ENCODE results near the gene MEGF9.

Gene MEGF9

DNA sequence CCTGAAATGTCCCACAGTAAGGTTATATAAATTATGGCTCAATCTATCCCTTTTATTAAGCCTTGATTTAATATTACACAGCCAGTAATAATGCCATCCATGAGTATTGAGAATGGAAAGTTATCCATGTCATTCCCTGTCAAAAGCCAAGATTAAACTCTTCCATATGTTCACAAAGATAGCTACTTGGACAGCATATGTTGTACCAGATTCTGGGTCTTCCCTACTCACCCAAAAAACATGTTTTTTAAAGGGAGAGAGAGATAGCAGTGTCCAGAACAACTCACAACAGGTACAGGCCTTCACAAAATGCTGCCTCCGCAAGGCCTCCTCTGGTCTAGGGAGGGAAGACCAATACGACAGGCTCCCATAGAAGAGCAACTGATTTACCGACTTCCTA lies 149.7 kb downstream of the MEGF9 start:
- TF ChIP-seq, protein P1, sequence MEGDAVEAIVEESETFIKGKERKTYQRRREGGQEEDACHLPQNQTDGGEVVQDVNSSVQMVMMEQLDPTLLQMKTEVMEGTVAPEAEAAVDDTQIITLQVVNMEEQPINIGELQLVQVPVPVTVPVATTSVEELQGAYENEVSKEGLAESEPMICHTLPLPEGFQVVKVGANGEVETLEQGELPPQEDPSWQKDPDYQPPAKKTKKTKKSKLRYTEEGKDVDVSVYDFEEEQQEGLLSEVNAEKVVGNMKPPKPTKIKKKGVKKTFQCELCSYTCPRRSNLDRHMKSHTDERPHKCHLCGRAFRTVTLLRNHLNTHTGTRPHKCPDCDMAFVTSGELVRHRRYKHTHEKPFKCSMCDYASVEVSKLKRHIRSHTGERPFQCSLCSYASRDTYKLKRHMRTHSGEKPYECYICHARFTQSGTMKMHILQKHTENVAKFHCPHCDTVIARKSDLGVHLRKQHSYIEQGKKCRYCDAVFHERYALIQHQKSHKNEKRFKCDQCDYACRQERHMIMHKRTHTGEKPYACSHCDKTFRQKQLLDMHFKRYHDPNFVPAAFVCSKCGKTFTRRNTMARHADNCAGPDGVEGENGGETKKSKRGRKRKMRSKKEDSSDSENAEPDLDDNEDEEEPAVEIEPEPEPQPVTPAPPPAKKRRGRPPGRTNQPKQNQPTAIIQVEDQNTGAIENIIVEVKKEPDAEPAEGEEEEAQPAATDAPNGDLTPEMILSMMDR (IDR thresholded peaks at IDR 0.05; ENCODE audit: borderline replicate concordance, control extremely low read depth, extremely low read depth, insufficient read depth, missing control alignments), result no peak
- in situ Hi-C loops (cut with MboI; ENCODE audit: low sequenced_read_pairs, unreplicated experiment), result no loop called here
- no peak for DNase-seq (ENCODE audit: low spot score)

DNA sequence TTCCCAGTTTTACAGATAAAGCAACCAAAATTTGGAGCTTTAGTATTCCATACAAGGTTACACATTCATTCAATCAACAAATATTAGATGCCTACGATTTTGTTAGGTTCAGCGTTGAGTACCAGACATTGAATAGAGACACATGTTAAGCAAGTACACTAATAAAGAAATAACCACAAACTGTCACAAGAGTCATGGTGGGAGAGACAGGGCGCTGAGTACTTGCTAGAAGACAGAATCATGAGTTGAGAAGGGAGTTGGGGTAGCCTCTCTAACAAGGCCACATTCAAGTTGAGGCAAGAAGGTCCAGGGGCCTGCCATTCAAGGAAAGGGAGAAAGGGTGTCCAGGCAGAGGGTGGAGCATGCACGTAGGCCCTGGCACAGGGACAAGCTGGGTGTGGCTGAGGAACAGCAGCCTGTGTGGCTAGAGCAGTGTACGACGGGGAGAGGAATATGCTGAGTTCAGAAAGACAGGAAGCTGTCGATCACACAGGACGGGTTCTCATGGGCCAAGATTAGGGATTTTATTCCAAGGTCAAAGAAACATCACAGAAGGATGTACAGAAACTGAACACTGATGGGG lies 151.3 kb downstream of the MEGF9 start:
- no peak for DNase-seq (ENCODE audit: low spot score)
- TF ChIP-seq, protein P1 (IDR thresholded peaks at IDR 0.05; ENCODE audit: borderline replicate concordance, control extremely low read depth, extremely low read depth, insufficient read depth, missing control alignments), result no peak
- in situ Hi-C loops (cut with MboI; ENCODE audit: low sequenced_read_pairs, unreplicated experiment), result no loop called here

GRCh38 chr9:120561709-120562108 lies 152.6 kb downstream of the MEGF9 start:
- no peak for DNase-seq (ENCODE audit: low spot score)
- TF ChIP-seq, protein P1 (IDR thresholded peaks at IDR 0.05; ENCODE audit: borderline replicate concordance, control extremely low read depth, extremely low read depth, insufficient read depth, missing control alignments), result no peak
- in situ Hi-C loops (cut with MboI; ENCODE audit: low sequenced_read_pairs, unreplicated experiment), result no loop called here

GRCh38 chr9:120559546-120559945 lies 154.7 kb downstream of the MEGF9 start:
- TF ChIP-seq, protein P1 (IDR thresholded peaks at IDR 0.05; ENCODE audit: borderline replicate concordance, control extremely low read depth, extremely low read depth, insufficient read depth, missing control alignments), result no peak
- in situ Hi-C loops (cut with MboI; ENCODE audit: low sequenced_read_pairs, unreplicated experiment), result no loop called here
- no peak for DNase-seq (ENCODE audit: low spot score)

DNA sequence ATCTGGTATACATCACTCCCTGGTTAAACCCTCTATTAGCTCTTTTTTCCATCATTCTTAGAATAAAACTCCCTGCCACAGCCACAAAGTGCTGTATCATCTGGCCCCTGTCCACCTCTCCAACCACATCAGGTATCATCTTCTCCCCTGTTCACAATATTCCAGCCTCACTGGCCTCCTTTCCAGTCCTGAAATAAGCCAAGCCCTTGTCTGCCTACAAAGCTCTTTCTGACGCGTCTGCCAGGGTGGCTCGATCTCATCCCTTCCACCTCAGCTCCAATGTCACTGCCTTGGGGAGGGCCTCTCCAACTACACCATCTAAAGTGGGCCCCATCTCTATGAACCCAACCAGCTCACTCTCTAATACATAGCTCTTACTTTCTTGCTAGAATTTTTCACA lies 155.8 kb downstream of the MEGF9 start:
- no peak for DNase-seq (ENCODE audit: low spot score)
- in situ Hi-C loops (cut with MboI; ENCODE audit: low sequenced_read_pairs, unreplicated experiment), result no loop called here
- TF ChIP-seq, protein P1 (IDR thresholded peaks at IDR 0.05; ENCODE audit: borderline replicate concordance, control extremely low read depth, extremely low read depth, insufficient read depth, missing control alignments), result no peak

DNA sequence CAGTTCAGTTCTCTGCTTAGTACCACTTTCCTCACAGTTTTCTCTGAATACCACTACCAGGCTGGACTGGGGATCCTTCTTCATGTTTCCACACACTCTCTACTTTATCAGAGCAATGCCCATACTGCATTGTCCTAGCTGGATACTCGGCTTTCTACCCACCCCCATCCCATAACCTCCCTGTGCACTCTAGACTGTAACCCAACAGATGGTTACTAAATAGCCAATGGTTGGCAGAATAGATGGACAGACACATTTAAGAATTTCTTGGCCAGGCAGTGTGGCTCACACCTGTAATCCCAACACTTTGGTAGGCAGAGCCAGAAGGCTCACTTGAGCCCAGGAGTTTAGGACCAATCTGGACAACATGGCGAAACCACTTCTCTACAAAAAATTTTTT lies 157.1 kb downstream of the MEGF9 start:
- in situ Hi-C loops (cut with MboI; ENCODE audit: low sequenced_read_pairs, unreplicated experiment), result no loop called here
- DNase-seq (ENCODE audit: low spot score), result no peak
- TF ChIP-seq, protein P1 (IDR thresholded peaks at IDR 0.05; ENCODE audit: borderline replicate concordance, control extremely low read depth, extremely low read depth, insufficient read depth, missing control alignments), result no peak

All from GM13976 (cell line).